Measurements from ENCODE around the gene ALKBH4. TPM values are rescaled to one million over a fixed set of nuclear protein-coding genes. Genes with fewer than 3 reads are reported as not detected.

The ALKBH4 gene
- total and polyA plus RNA-seq, 2 donors (not counting 3 experiments of a cell fraction or from before 2014, with no cell fraction given), result 5.3 to 10.8 TPM

GRCh38 chr7:102417105-102417504, 47.6 kb downstream of the ALKBH4 start:
- DNase-seq (ENCODE audit: low read depth, low spot score) (no peak), FAIRE-seq (no peak)
- intact Hi-C loops (cut with micrococcal nuclease) (no loop called here), dilution Hi-C loops (cut with MboI; ENCODE audit: extremely low pct_ligation_motif_present, low sequenced_read_pairs) (no loop called here)
- CTCF ChIA-PET, result no interaction called here
- H3K4me3 ChIP-seq (replicated peaks in 1 of 3; ENCODE audit: insufficient read depth in 1 of 3, low read depth in 1 of 3, low read length in 3 of 3), result no peak overlapping the region
- POLR2A ChIA-PET, result no interaction called here
- no peaks in the 10 kb centered on the region for H4K20me1 ChIP-seq (replicated peaks; ENCODE audit: control insufficient read depth, extremely low read depth, insufficient read depth, low read length)
- H3K4me1 ChIP-seq (ENCODE audit: control insufficient read depth, extremely low read depth, insufficient read depth, low read length), result peaks cover 7% of the 10 kb centered on the region
- no peaks in the 10 kb centered on the region for H3K27me3 ChIP-seq (ENCODE audit: control insufficient read depth in 2 of 2, insufficient read depth in 2 of 2, low read length in 2 of 2)
- no peak overlapping the region for H3K27ac ChIP-seq (ENCODE audit: insufficient read depth, low read depth, low read length)
- no peaks in the 10 kb centered on the region for H3K9me3 ChIP-seq (replicated peaks; ENCODE audit: control insufficient read depth, insufficient read depth, low read length)
- H2AFZ ChIP-seq (ENCODE audit: low read depth, low read length), result no peak overlapping the region
- no TSS peak for BruUV-seq (replicated peaks)
- no peaks in the 10 kb centered on the region for H3K79me2 ChIP-seq (ENCODE audit: control insufficient read depth, insufficient read depth, low read length)
- H3K9me1 ChIP-seq (replicated peaks; ENCODE audit: control insufficient read depth, extremely low read depth, insufficient read depth, low read length), result no peaks in the 10 kb centered on the region
- H3K9ac ChIP-seq (replicated peaks; ENCODE audit: extremely low read depth, insufficient read depth, low read length), result no peak overlapping the region
- TF ChIP-seq GATA2 (IDR thresholded peaks at IDR 0.05; ENCODE audit: insufficient read depth, insufficient read length, low read depth, low read length) (no peak), MYC (IDR thresholded peaks at IDR 0.05; ENCODE audit: low read depth, low read length) (no peak), EZH2 (IDR thresholded peaks at IDR 0.05; ENCODE audit: borderline replicate concordance, low read depth, low read length, severe bottlenecking) (no peak), FOS (IDR thresholded peaks at IDR 0.05; ENCODE audit: borderline replicate concordance, insufficient read depth, low read length) (no peak), POLR2AphosphoS5 (IDR thresholded peaks at IDR 0.05; ENCODE audit: insufficient read depth, low read depth, low read length) (no peak), POLR2A (IDR thresholded peaks at IDR 0.05; ENCODE audit: low read depth, low read length) (no peak)
- TF ChIP-seq, protein P1, sequence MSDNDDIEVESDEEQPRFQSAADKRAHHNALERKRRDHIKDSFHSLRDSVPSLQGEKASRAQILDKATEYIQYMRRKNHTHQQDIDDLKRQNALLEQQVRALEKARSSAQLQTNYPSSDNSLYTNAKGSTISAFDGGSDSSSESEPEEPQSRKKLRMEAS (IDR thresholded peaks at IDR 0.05; ENCODE audit: insufficient read depth, insufficient read length), result no peak
- peaks cover 3 to 10% of the 10 kb centered on the region in 2 experiments for H3K36me3 ChIP-seq (ENCODE audit: control insufficient read depth in 2 of 2, extremely low read depth in 1 of 2, insufficient read depth in 2 of 2, low read length in 2 of 2)
- no peak overlapping the region for H3K4me2 ChIP-seq (ENCODE audit: insufficient read depth, low read length)

- FAIRE-seq (no peak), DNase-seq (ENCODE audit: low read depth, low spot score) (no peak)
- no peaks in the 10 kb centered on the region for H3K9me1 ChIP-seq (replicated peaks; ENCODE audit: control insufficient read depth, extremely low read depth, insufficient read depth, low read length)
- no TSS peak for BruUV-seq (replicated peaks)
- H3K27ac ChIP-seq (ENCODE audit: insufficient read depth, low read depth, low read length), result no peak overlapping the region
- H3K27me3 ChIP-seq (ENCODE audit: control insufficient read depth in 2 of 2, insufficient read depth in 2 of 2, low read length in 2 of 2), result no peaks in the 10 kb centered on the region
- no peaks in the 10 kb centered on the region for H4K20me1 ChIP-seq (replicated peaks; ENCODE audit: control insufficient read depth, extremely low read depth, insufficient read depth, low read length)
- intact Hi-C loops (cut with micrococcal nuclease) (no loop called here), dilution Hi-C loops (cut with MboI; ENCODE audit: extremely low pct_ligation_motif_present, low sequenced_read_pairs) (no loop called here)
- H3K4me1 ChIP-seq (ENCODE audit: control insufficient read depth, extremely low read depth, insufficient read depth, low read length), result peaks cover 7% of the 10 kb centered on the region
- H3K9ac ChIP-seq (replicated peaks; ENCODE audit: extremely low read depth, insufficient read depth, low read length), result no peak overlapping the region
- no peak for TF ChIP-seq POLR2AphosphoS5 (IDR thresholded peaks at IDR 0.05; ENCODE audit: insufficient read depth, low read depth, low read length)
- no peak for TF ChIP-seq EZH2 (IDR thresholded peaks at IDR 0.05; ENCODE audit: borderline replicate concordance, low read depth, low read length, severe bottlenecking)
- TF ChIP-seq, protein P1 (IDR thresholded peaks at IDR 0.05; ENCODE audit: insufficient read depth, insufficient read length), result no peak
- H3K36me3 ChIP-seq (ENCODE audit: control insufficient read depth in 2 of 2, extremely low read depth in 1 of 2, insufficient read depth in 2 of 2, low read length in 2 of 2), result peaks cover 3 to 10% of the 10 kb centered on the region in 2 experiments
- no peaks in the 10 kb centered on the region for H3K9me3 ChIP-seq (replicated peaks; ENCODE audit: control insufficient read depth, insufficient read depth, low read length)
- no peaks in the 10 kb centered on the region for H3K79me2 ChIP-seq (ENCODE audit: control insufficient read depth, insufficient read depth, low read length)
- POLR2A ChIA-PET, result no interaction called here
- CTCF ChIA-PET, result interaction anchor here (1.3 kb wide), 1 partner anchor 12 kb away, joined by 4 read pairs; no protein-coding TSS in a partner anchor
- no peak overlapping the region for H2AFZ ChIP-seq (ENCODE audit: low read depth, low read length)
- no peak overlapping the region for H3K4me2 ChIP-seq (ENCODE audit: insufficient read depth, low read length)
- H3K4me3 ChIP-seq (replicated peaks in 1 of 3; ENCODE audit: insufficient read depth in 1 of 3, low read depth in 1 of 3, low read length in 3 of 3), result no peak overlapping the region
Measured at GRCh38 chr7:102416406-102416805, 48.3 kb downstream of the ALKBH4 start.

Data from endothelial cell of umbilical vein (primary cell).